ENCODE measurements around the gene TMEM88. TPM values are rescaled to one million over a fixed set of nuclear protein-coding genes. Genes with fewer than 3 reads are reported as not detected.

The TMEM88 gene
- total and polyA plus RNA-seq, 2 of the 13 experiments (the other 11 are each of a cell fraction or from before 2014, with no cell fraction given): 0.31 to 0.66 TPM

DNA sequence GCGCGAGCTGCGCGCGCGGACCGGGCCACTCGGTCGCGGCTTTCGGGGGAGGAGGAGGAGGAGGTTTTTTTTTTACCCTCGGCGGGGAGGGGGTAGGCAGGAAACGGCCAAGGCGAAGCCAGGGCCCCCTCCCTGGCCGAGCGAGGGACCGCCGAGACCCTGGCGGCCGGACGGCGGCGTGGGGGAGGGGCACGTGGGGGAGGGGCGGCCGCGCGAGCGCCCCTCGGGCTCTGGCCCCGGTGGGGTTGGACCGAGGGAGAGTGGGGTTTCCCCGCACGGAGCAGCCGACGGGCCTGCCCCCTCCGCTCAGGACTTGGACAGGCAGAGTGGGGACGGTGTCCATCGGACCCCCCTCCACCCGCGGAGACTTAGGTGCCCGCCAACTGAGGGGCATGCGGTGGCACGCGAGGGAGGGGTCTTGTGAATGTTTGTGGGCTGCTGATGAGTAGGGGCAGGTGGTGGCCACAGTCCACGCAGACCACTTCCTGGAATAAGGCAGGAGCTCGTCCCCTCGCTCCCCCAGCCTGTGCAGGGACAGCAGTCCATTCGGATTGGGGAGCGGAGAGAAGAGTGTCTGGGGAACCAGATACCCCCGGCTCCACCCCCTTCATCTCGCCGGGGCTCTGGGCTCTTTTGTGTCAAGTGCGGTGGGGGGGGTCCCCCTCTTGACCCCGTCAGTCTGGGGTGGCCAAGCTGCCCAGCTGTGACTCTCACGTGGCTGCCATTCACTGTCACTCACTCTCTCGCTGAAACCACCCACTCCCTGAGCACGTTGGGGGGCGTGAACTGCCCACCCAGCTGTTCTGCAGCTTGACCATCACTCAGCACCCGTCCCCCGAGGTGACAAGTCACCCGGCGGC is 30.7 kb downstream of the TMEM88 start (continued):
- TF ChIP-seq ZNF451 (CRISPR knock-in tag; IDR thresholded peaks at IDR 0.05) (peak; percentile 41; the same call in 1 of the 2 replicates), ZEB1 (IDR thresholded peaks at IDR 0.05; ENCODE audit: insufficient replicate concordance, low read depth) (no peak), NPAS2 (CRISPR knock-in tag; IDR thresholded peaks at IDR 0.05; ENCODE audit: borderline replicate concordance) (no peak), YEATS4 (CRISPR knock-in tag; IDR thresholded peaks at IDR 0.05; ENCODE audit: borderline replicate concordance) (peak; percentile 39; the same call in 1 of the 2 replicates), MYC (CRISPR knock-in tag; IDR thresholded peaks at IDR 0.05; ENCODE audit: borderline replicate concordance) (0 out of 2 replicates have a peak, but pooled peaks have one; percentile 31), PRPF4 (IDR thresholded peaks at IDR 0.05; ENCODE audit: low read depth, low read length, poor library complexity, severe bottlenecking) (peak; percentile 87), HNRNPLL (IDR thresholded peaks at IDR 0.05; ENCODE audit: low read depth, low read length, poor library complexity, severe bottlenecking) (no peak), BRD4 (CRISPR knock-in tag; IDR thresholded peaks at IDR 0.05) (0 out of 2 replicates have a peak, but pooled peaks have one; percentile 45), MIXL1 (CRISPR knock-in tag; IDR thresholded peaks at IDR 0.05) (no peak), ASH2L (IDR thresholded peaks at IDR 0.05; ENCODE audit: insufficient read length, low read depth, low read length) (peak; percentile 2), ZBTB7A (CRISPR knock-in tag; IDR thresholded peaks at IDR 0.05) (0 out of 2 replicates have a peak, but pooled peaks have one; percentile 17), ZNF777 (CRISPR knock-in tag; IDR thresholded peaks at IDR 0.05) (peak; percentile 54; the same call in 1 of the 2 replicates)
- TF ChIP-seq, protein P1, sequence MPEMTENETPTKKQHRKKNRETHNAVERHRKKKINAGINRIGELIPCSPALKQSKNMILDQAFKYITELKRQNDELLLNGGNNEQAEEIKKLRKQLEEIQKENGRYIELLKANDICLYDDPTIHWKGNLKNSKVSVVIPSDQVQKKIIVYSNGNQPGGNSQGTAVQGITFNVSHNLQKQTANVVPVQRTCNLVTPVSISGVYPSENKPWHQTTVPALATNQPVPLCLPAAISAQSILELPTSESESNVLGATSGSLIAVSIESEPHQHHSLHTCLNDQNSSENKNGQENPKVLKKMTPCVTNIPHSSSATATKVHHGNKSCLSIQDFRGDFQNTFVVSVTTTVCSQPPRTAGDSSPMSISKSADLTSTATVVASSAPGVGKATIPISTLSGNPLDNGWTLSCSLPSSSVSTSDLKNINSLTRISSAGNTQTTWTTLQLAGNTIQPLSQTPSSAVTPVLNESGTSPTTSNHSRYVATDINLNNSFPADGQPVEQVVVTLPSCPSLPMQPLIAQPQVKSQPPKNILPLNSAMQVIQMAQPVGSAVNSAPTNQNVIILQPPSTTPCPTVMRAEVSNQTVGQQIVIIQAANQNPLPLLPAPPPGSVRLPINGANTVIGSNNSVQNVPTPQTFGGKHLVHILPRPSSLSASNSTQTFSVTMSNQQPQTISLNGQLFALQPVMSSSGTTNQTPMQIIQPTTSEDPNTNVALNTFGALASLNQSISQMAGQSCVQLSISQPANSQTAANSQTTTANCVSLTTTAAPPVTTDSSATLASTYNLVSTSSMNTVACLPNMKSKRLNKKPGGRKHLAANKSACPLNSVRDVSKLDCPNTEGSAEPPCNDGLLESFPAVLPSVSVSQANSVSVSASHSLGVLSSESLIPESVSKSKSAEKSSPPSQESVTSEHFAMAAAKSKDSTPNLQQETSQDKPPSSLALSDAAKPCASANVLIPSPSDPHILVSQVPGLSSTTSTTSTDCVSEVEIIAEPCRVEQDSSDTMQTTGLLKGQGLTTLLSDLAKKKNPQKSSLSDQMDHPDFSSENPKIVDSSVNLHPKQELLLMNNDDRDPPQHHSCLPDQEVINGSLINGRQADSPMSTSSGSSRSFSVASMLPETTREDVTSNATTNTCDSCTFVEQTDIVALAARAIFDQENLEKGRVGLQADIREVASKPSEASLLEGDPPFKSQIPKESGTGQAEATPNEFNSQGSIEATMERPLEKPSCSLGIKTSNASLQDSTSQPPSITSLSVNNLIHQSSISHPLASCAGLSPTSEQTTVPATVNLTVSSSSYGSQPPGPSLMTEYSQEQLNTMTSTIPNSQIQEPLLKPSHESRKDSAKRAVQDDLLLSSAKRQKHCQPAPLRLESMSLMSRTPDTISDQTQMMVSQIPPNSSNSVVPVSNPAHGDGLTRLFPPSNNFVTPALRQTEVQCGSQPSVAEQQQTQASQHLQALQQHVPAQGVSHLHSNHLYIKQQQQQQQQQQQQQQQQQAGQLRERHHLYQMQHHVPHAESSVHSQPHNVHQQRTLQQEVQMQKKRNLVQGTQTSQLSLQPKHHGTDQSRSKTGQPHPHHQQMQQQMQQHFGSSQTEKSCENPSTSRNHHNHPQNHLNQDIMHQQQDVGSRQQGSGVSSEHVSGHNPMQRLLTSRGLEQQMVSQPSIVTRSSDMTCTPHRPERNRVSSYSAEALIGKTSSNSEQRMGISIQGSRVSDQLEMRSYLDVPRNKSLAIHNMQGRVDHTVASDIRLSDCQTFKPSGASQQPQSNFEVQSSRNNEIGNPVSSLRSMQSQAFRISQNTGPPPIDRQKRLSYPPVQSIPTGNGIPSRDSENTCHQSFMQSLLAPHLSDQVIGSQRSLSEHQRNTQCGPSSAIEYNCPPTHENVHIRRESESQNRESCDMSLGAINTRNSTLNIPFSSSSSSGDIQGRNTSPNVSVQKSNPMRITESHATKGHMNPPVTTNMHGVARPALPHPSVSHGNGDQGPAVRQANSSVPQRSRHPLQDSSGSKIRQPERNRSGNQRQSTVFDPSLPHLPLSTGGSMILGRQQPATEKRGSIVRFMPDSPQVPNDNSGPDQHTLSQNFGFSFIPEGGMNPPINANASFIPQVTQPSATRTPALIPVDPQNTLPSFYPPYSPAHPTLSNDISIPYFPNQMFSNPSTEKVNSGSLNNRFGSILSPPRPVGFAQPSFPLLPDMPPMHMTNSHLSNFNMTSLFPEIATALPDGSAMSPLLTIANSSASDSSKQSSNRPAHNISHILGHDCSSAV (CRISPR knock-in tag; IDR thresholded peaks at IDR 0.05; ENCODE audit: borderline replicate concordance): no peak
- TF ChIP-seq, protein P2, sequence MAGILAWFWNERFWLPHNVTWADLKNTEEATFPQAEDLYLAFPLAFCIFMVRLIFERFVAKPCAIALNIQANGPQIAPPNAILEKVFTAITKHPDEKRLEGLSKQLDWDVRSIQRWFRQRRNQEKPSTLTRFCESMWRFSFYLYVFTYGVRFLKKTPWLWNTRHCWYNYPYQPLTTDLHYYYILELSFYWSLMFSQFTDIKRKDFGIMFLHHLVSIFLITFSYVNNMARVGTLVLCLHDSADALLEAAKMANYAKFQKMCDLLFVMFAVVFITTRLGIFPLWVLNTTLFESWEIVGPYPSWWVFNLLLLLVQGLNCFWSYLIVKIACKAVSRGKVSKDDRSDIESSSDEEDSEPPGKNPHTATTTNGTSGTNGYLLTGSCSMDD (CRISPR knock-in tag; IDR thresholded peaks at IDR 0.05): no peak
- TF ChIP-seq, protein P3, sequence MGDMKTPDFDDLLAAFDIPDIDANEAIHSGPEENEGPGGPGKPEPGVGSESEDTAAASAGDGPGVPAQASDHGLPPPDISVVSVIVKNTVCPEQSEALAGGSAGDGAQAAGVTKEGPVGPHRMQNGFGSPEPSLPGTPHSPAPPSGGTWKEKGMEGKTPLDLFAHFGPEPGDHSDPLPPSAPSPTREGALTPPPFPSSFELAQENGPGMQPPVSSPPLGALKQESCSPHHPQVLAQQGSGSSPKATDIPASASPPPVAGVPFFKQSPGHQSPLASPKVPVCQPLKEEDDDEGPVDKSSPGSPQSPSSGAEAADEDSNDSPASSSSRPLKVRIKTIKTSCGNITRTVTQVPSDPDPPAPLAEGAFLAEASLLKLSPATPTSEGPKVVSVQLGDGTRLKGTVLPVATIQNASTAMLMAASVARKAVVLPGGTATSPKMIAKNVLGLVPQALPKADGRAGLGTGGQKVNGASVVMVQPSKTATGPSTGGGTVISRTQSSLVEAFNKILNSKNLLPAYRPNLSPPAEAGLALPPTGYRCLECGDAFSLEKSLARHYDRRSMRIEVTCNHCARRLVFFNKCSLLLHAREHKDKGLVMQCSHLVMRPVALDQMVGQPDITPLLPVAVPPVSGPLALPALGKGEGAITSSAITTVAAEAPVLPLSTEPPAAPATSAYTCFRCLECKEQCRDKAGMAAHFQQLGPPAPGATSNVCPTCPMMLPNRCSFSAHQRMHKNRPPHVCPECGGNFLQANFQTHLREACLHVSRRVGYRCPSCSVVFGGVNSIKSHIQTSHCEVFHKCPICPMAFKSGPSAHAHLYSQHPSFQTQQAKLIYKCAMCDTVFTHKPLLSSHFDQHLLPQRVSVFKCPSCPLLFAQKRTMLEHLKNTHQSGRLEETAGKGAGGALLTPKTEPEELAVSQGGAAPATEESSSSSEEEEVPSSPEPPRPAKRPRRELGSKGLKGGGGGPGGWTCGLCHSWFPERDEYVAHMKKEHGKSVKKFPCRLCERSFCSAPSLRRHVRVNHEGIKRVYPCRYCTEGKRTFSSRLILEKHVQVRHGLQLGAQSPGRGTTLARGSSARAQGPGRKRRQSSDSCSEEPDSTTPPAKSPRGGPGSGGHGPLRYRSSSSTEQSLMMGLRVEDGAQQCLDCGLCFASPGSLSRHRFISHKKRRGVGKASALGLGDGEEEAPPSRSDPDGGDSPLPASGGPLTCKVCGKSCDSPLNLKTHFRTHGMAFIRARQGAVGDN (CRISPR knock-in tag; IDR thresholded peaks at IDR 0.05): peak; percentile 58; the same call in 1 of the 2 replicates

All from HepG2 (cell line).